ENCODE measurements around the gene MYBPC2. TPM values are rescaled to one million over a fixed set of nuclear protein-coding genes. Genes with fewer than 3 reads are reported as not detected.

MYBPC2 gene
- total RNA-seq (2012; rRNA removed), result not detected in 2 replicates
- polyA plus RNA-seq (2012; rRNA removed), result not detected in 2 replicates
- 0.01 TPM in 1 of 2 replicates, not detected in the other for polyA plus RNA-seq (2012; cell fraction: cytosol; rRNA removed)
- 0.01 TPM in 1 of 2 replicates, not detected in the other for polyA plus RNA-seq (2012; cell fraction: nucleus; rRNA removed; ENCODE audit: low replicate concordance)
- Bru-seq, nascent RNA, result not detected
- percentile 3 among the genes with signal in this experiment for BruChase-seq, experiment 1, labeled RNA remaining after a 6-hour chase
- BruChase-seq, experiment 2, labeled RNA remaining after a 2-hour chase, result not detected
- long read RNA-seq, result 0 reads

- ChIA-PET CTCF (no interaction called here), POLR2A (ENCODE audit: unreplicated experiment) (no interaction called here)
- 1% methylated on average over 14 of the region's 40 CpGs; no CpG with 5 or more reads in 1 of the 2 experiments for WGBS, 2 experiments (ENCODE audit: extremely low coverage in 2 of 2, insufficient read length in 1 of 2)
- H2BK5ac ChIP-seq (ENCODE audit: low read depth, low read length, poor library complexity, severe bottlenecking), result no peak within 1 kb of the TSS
- H4K5ac ChIP-seq (ENCODE audit: low read depth, low read length), result no peak within 1 kb of the TSS
- no peaks in the 10 kb centered on the region for H4K20me1 ChIP-seq (ENCODE audit: insufficient read depth, low read length)
- DNase-seq (no peak), ATAC-seq (ENCODE audit: low read depth) (peak; percentile 19)
- no peak within 1 kb of the TSS for H3K14ac ChIP-seq (replicated peaks; ENCODE audit: low read depth, low read length)
- H3K56ac ChIP-seq (ENCODE audit: extremely low read depth, insufficient read depth, low read length), result no peak within 1 kb of the TSS
- H3K23ac ChIP-seq (ENCODE audit: low read depth, low read length), result peak within 1 kb of the TSS; percentile 38; the same call in 1 of the 2 replicates
- dilution Hi-C loops (cut with HindIII; ENCODE audit: low sequenced_read_pairs, unreplicated experiment) (no loop called here), in situ Hi-C loops (cut with MboI; ENCODE audit: low sequenced_read_pairs) (no loop called here), intact Hi-C loops (cut with micrococcal nuclease) (no loop called here)
- H3K9me1 ChIP-seq (ENCODE audit: insufficient read depth, low read length), result no peaks in the 10 kb centered on the region
- peak within 1 kb of the TSS; percentile 66 for H2AK9ac ChIP-seq (replicated peaks; ENCODE audit: low read depth, low read length, poor library complexity)
- no peak within 1 kb of the TSS for H2BK20ac ChIP-seq (ENCODE audit: low read depth, low read length)
- no peak within 1 kb of the TSS for H2AK5ac ChIP-seq (ENCODE audit: low read depth, low read length)
- H3K79me1 ChIP-seq (ENCODE audit: low read depth in 1 of 2, low read length in 2 of 2), result no peaks in the 10 kb centered on the region
- no peaks in the 10 kb centered on the region for H3K36me3 ChIP-seq (ENCODE audit: control insufficient read depth, insufficient read depth, low read length)
- TF ChIP-seq RFX5 (IDR thresholded peaks at IDR 0.05; ENCODE audit: low read depth, low read length) (peak; percentile 58; the same call in 1 of the 2 replicates), ELK1 (IDR thresholded peaks at IDR 0.05; ENCODE audit: borderline replicate concordance, low read depth, low read length) (no peak)
- H3K4me3 ChIP-seq (ENCODE audit: insufficient read depth, low read depth, low read length), result peak within 1 kb of the TSS; percentile 48
- H3K18ac ChIP-seq (ENCODE audit: low read depth, low read length), result no peak within 1 kb of the TSS
- H4K91ac ChIP-seq (ENCODE audit: insufficient read depth, low read depth, low read length), result no peak within 1 kb of the TSS
- peaks cover 39% of the 10 kb centered on the region for H3K27me3 ChIP-seq (ENCODE audit: control insufficient read depth, insufficient read depth, low read length)
- BruUV-seq (replicated peaks), result no TSS peak
- no peak within 1 kb of the TSS for H2BK120ac ChIP-seq (ENCODE audit: low read depth, low read length)
- 0 out of 2 replicates have a peak, but pooled peaks cover 3% of the 10 kb centered on the region for H3K4me1 ChIP-seq (ENCODE audit: control insufficient read depth, insufficient read depth, low read length)
- H3K4ac ChIP-seq (ENCODE audit: low read depth, low read length), result no peak within 1 kb of the TSS
- H3K4me2 ChIP-seq (ENCODE audit: low read depth, low read length), result peak within 1 kb of the TSS; percentile 96
- H3K9me3 ChIP-seq (ENCODE audit: control insufficient read depth, insufficient read depth, low read length), result no peaks in the 10 kb centered on the region
- H4K8ac ChIP-seq (ENCODE audit: low read depth in 2 of 2, low read length in 2 of 2), result peak within 1 kb of the TSS in 1 of 2 experiments; percentile 54; a peak in 2 of 4 replicates
- H2AFZ ChIP-seq (replicated peaks; ENCODE audit: low read length, poor library complexity), result peak within 1 kb of the TSS; percentile 98
- H2BK15ac ChIP-seq (ENCODE audit: low read depth, low read length), result no peak within 1 kb of the TSS
- H3K27ac ChIP-seq (ENCODE audit: insufficient read depth, low read length), result no peak within 1 kb of the TSS
- no peak within 1 kb of the TSS for H3K9ac ChIP-seq (ENCODE audit: low read depth, low read length)
These were observed at the start of gene MYBPC2 for GRCh38 chr19:50432221-50433028. Gene MYBPC2, plus strand, starts transcription at chr19:50432892. Its CDS starts 62 bp downstream, at chr19:50432954.
